Caco-2 (cell line): ENCODE data around the gene OAT. TPM values are rescaled to one million over a fixed set of nuclear protein-coding genes. Genes with fewer than 3 reads are reported as not detected.

Source experiments
- BruUV-seq: library from RNA; stranded (reverse); fragments of 400-500 nt; replicated peaks from 2 replicates; lab custom pipeline; 2021; lab: Mats Ljungman, UMichigan
- CTCF ChIA-PET: fragments of 300-600 bp; sonication (Branson Sonifier 250); formaldehyde crosslinking; loops from one replicate; lab custom pipeline; 2022; ENCODE audit warnings: antibody characterized with exemption; lab: Charles Lee
- POLR2A ChIA-PET: fragments of 300-600 bp; sonication (Branson Sonifier 250); formaldehyde crosslinking; loops from one replicate; lab custom pipeline; 2022; ENCODE audit warnings: antibody characterized with exemption; lab: Charles Lee
- DNase-seq, 2 experiments: peaks; one replicate each; pipeline versions ENCODE4 v3.0.0 to v3.0.0-alpha.2; 2020 to 2022
- H3K27me3 ChIP-seq: replicated peaks from 2 replicates; pipeline ENCODE4 v1.6.0; 2011; ENCODE audit warnings: low read length; ENCODE audit not compliant: control insufficient read depth, insufficient read depth
- H3K36me3 ChIP-seq: 2 replicates; pipeline ENCODE4 v1.5.1; 2011; ENCODE audit warnings: low read length; ENCODE audit not compliant: control insufficient read depth, insufficient read depth
- H3K4me1 ChIP-seq: fragments of 250-450 bp; sonication (Bioruptor Pico); 2 replicates; pipeline ENCODE4 v1.5.1; 2020; ENCODE audit warnings: mild to moderate bottlenecking
- H3K4me3 ChIP-seq: 2 replicates; pipeline ENCODE4 v1.5.1; 2011; ENCODE audit warnings: low read depth, mild to moderate bottlenecking, control low read depth, low read length
- H3K9me3 ChIP-seq: fragments of 250-450 bp; sonication (Bioruptor Pico); 2 replicates; pipeline ENCODE4 v1.5.1; 2020; ENCODE audit warnings: mild to moderate bottlenecking, moderate library complexity
- H3K27ac Mint-ChIP-seq: one replicate; pipeline ENCODE4 v1.8.0; 2022; ENCODE audit warnings: mixed read lengths; ENCODE audit not compliant: unreplicated experiment
- H3K27me3 Mint-ChIP-seq: one replicate; pipeline ENCODE4 v1.8.0; 2022; ENCODE audit warnings: mixed read lengths; ENCODE audit not compliant: insufficient read depth, unreplicated experiment
- H3K36me3 Mint-ChIP-seq: one replicate; pipeline ENCODE4 v1.8.0; 2022; ENCODE audit warnings: mild to moderate bottlenecking, mixed read lengths; ENCODE audit not compliant: insufficient read depth, unreplicated experiment
- H3K4me1 Mint-ChIP-seq: one replicate; pipeline ENCODE4 v1.8.0; 2022; ENCODE audit warnings: low read depth, mixed read lengths; ENCODE audit not compliant: unreplicated experiment
- H3K4me3 Mint-ChIP-seq: one replicate; pipeline ENCODE4 v1.8.0; 2022; ENCODE audit warnings: mild to moderate bottlenecking, moderate library complexity, mixed read lengths; ENCODE audit not compliant: unreplicated experiment
- H3K9me3 Mint-ChIP-seq: one replicate; pipeline ENCODE4 v1.8.0; 2022; ENCODE audit warnings: mixed read lengths; ENCODE audit not compliant: unreplicated experiment
- CTCF ChIP-seq, 2 experiments: fragments of 200-600 bp in 1 of 2; IDR thresholded peaks; 1 replicate in 1 of 2; 2 replicates in 1 of 2; pipeline versions ENCODE4 v1.5.1 to v1.8.0; 2011 to 2022; ENCODE audit warnings: antibody characterized with exemption in 1 of 2, control low read depth in 1 of 2, inconsistent platforms in 1 of 2, low read depth in 1 of 2, low read length in 1 of 2, mild to moderate bottlenecking in 1 of 2, moderate library complexity in 1 of 2; ENCODE audit not compliant: insufficient read depth in 1 of 2, severe bottlenecking in 1 of 2, unreplicated experiment in 1 of 2
- intact Hi-C: fragments of 100-400 bp; cut with micrococcal nuclease; formaldehyde crosslinking; loops from one replicate; pipeline ENCODE4 v1.10.0; 2022; ENCODE audit not compliant: unreplicated experiment
- total RNA-seq: library from RNA; stranded (reverse); gene quantifications from 2 replicates; pipeline ENCODE4 v1.2.3, GENCODE V29; 2022

OAT gene
- total RNA-seq, 1 experiment from 2014 or later = 312 TPM

GRCh38 chr10:124392626-124393342, 25.9 kb downstream of the OAT start:
- ChIA-PET POLR2A (no interaction called here), CTCF (interaction anchor here (1.6 kb wide), 1 partner anchor 398 kb away, joined by 3 read pairs; no protein-coding TSS in a partner anchor)
- no peaks in the 10 kb centered on the region for H3K27me3 Mint-ChIP-seq
- H3K27ac Mint-ChIP-seq = no peak overlapping the region
- H3K9me3 Mint-ChIP-seq = no peaks in the 10 kb centered on the region
- peaks cover 6% of the 10 kb centered on the region for H3K4me1 Mint-ChIP-seq
- Histone ChIP-seq H3K27me3 (no peaks in the 10 kb centered on the region), H3K4me3 (no peak overlapping the region), H3K9me3 (peaks cover 4% of the 10 kb centered on the region; the same call in 1 of the 2 replicates), H3K36me3 (no peaks in the 10 kb centered on the region; the same call in 1 of the 2 replicates), H3K4me1 (peaks cover 3% of the 10 kb centered on the region; the same call in 1 of the 2 replicates)
- TF ChIP-seq CTCF (IDR thresholded peaks at IDR 0.05; ENCODE audit: insufficient read depth in 1 of 2, low read depth in 1 of 2, low read length in 1 of 2, severe bottlenecking in 1 of 2, unreplicated experiment in 1 of 2) = no peak
- no TSS peak for BruUV-seq
- intact Hi-C loops = no loop called here
- peaks cover 31% of the 10 kb centered on the region for H3K36me3 Mint-ChIP-seq
- no peak for DNase-seq
- no peak overlapping the region for H3K4me3 Mint-ChIP-seq

GRCh38 chr10:124390471-124391187, 28.1 kb downstream of the OAT start:
- Mint-ChIP-seq H3K9me3 (no peaks in the 10 kb centered on the region), H3K27ac (no peak overlapping the region), H3K4me3 (no peak overlapping the region), H3K4me1 (peaks cover 6% of the 10 kb centered on the region), H3K27me3 (no peaks in the 10 kb centered on the region), H3K36me3 (peaks cover 11% of the 10 kb centered on the region)
- DNase-seq = peak in 1 of 2 experiments; percentile 14
- Histone ChIP-seq H3K27me3 (no peaks in the 10 kb centered on the region), H3K9me3 (peaks cover 4% of the 10 kb centered on the region; the same call in 1 of the 2 replicates), H3K4me3 (no peak overlapping the region), H3K4me1 (peaks cover 11% of the 10 kb centered on the region), H3K36me3 (no peaks in the 10 kb centered on the region; the same call in 1 of the 2 replicates)
- ChIA-PET POLR2A (no interaction called here), CTCF (interaction anchor here (0.9 to 2.3 kb wide), 4 partner anchors 41 to 396 kb away, joined by 3 to 68 read pairs (median 5); no protein-coding TSS in a partner anchor)
- no TSS peak for BruUV-seq
- intact Hi-C loops = no loop called here
- TF ChIP-seq CTCF (IDR thresholded peaks at IDR 0.05; ENCODE audit: insufficient read depth in 1 of 2, low read depth in 1 of 2, low read length in 1 of 2, severe bottlenecking in 1 of 2, unreplicated experiment in 1 of 2) = no peak
